Smooth muscle cell of the brain vasculature (primary cell): ENCODE measurements around the gene OR6Q1.

Source experiments
- DNase-seq: peaks from one replicate; pipeline ENCODE4 v3.0.0-alpha.2; 2012; ENCODE audit warnings: low read depth, low spot score

The OR6Q1 gene

GRCh38 chr11:58057481-58057880, 26.7 kb downstream of the OR6Q1 start:
- no peak for DNase-seq

GRCh38 chr11:58058276-58059006, 27.7 kb downstream of the OR6Q1 start:
- DNase-seq = no peak

- peak; percentile 1 for DNase-seq
These were observed 28.2 kb downstream of the OR6Q1 start for GRCh38 chr11:58059007-58059350.

GRCh38 chr11:58060535-58060934, 29.8 kb downstream of the OR6Q1 start:
- DNase-seq = no peak

GRCh38 chr11:58060939-58061672, 30.4 kb downstream of the OR6Q1 start:
- DNase-seq = no peak

GRCh38 chr11:58061813-58062212, 31.1 kb downstream of the OR6Q1 start:
- no peak for DNase-seq

- DNase-seq = no peak
These were observed 36.9 kb downstream of the OR6Q1 start for GRCh38 chr11:58067685-58068084.

- DNase-seq = no peak
These were observed 37.9 kb downstream of the OR6Q1 start for GRCh38 chr11:58068655-58069054.

GRCh38 chr11:58070585-58070984, 39.8 kb downstream of the OR6Q1 start:
- no peak for DNase-seq

- DNase-seq = no peak
These were observed 45.0 kb downstream of the OR6Q1 start for GRCh38 chr11:58075781-58076180.
